H7 (cell line): ENCODE data around the gene TNMD. TPM values are rescaled to one million over a fixed set of nuclear protein-coding genes. Genes with fewer than 3 reads are reported as not detected.
"Not testable (repeated sequence)": the region's sequence is repeated elsewhere in the genome, so short reads cannot be mapped to it uniquely, and the experiment has no call there.

Experiments
- DNase-seq: peaks from one replicate; pipeline ENCODE4 v3.0.0; 2012
- H3K27me3 ChIP-seq: 2 replicates; pipeline ENCODE4 v1.6.0; 2011; ENCODE audit warnings: mild to moderate bottlenecking, low read length; ENCODE audit not compliant: control insufficient read depth, insufficient read depth
- H3K36me3 ChIP-seq: replicated peaks from 2 replicates; pipeline ENCODE4 v1.5.1; 2011; ENCODE audit warnings: low read length; ENCODE audit not compliant: control insufficient read depth, insufficient read depth
- H3K4me3 ChIP-seq: 2 replicates; pipeline ENCODE4 v1.5.1; 2011; ENCODE audit warnings: low read depth, mild to moderate bottlenecking, control low read depth, low read length, moderate library complexity; ENCODE audit not compliant: insufficient read depth
- total RNA-seq: library from RNA; depleted of rRNA; stranded (reverse); fragments of >200 nt; shearing (Covaris generic); gene quantifications from 2 replicates; pipeline ENCODE4 v1.2.3, GENCODE V29; 2014; rRNA removed

Gene TNMD
- 24.2 and 30.0 TPM in 2 replicates for total RNA-seq

- no peaks in the 10 kb centered on the region for H3K27me3 ChIP-seq
Observed at GRCh38 chrX:100584611-100585010, at the start of gene TNMD. Gene TNMD, plus strand, starts transcription at chrX:100584936. Its CDS starts 83 bp downstream, at chrX:100585019.

DNA sequence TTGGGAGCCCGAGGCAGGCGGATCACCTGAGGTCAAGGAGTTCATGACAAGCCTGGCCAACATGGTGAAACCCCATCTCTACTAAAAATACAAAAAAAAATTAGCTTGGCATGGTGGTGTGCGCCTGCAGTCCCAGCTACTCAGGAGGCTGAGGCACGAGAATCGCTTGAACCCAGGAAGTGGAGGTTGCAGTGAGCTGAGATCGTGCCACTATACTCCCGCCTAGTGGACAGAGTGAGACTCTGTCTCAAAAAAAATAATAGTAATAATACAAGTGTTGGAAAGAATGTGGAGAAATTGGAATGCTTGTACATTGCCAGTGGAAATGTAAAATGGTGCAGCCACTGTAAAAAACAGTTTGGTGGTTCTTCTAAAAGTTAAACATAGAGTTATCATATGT, 19.2 kb upstream of the TNMD start:
- not testable (repeated sequence) for H3K4me3 ChIP-seq, DNase-seq, H3K27me3 ChIP-seq, H3K36me3 ChIP-seq

More at GRCh38 chrX:100584611-100585010, at the start of gene TNMD:
- no peak for DNase-seq
- no peaks in the 10 kb centered on the region for H3K36me3 ChIP-seq
- no peak within 1 kb of the TSS for H3K4me3 ChIP-seq

GRCh38 chrX:100586747-100587146, 2.0 kb downstream of the TNMD start:
- Histone ChIP-seq H3K4me3 (no peak overlapping the region), H3K27me3 (no peaks in the 10 kb centered on the region), H3K36me3 (no peaks in the 10 kb centered on the region)

GRCh38 chrX:100587861-100588260, 3.1 kb downstream of the TNMD start:
- DNase-seq = no peak
- no peak overlapping the region for H3K4me3 ChIP-seq
- no peaks in the 10 kb centered on the region for H3K36me3 ChIP-seq
- no peaks in the 10 kb centered on the region for H3K27me3 ChIP-seq

More at GRCh38 chrX:100586747-100587146, 2.0 kb downstream of the TNMD start:
- DNase-seq = no peak

GRCh38 chrX:100591256-100592051, 6.7 kb downstream of the TNMD start:
- Histone ChIP-seq H3K36me3 (no peaks in the 10 kb centered on the region), H3K27me3 (no peaks in the 10 kb centered on the region), H3K4me3 (no peak overlapping the region)
- no peak for DNase-seq

- Histone ChIP-seq H3K36me3 (no peaks in the 10 kb centered on the region), H3K27me3 (no peaks in the 10 kb centered on the region), H3K4me3 (no peak overlapping the region)
- no peak for DNase-seq
Observed at GRCh38 chrX:100593126-100593525, 8.4 kb downstream of the TNMD start.

GRCh38 chrX:100593581-100593980, 8.8 kb downstream of the TNMD start:
- DNase-seq = no peak
- no peaks in the 10 kb centered on the region for H3K36me3 ChIP-seq
- H3K27me3 ChIP-seq = no peaks in the 10 kb centered on the region
- H3K4me3 ChIP-seq = no peak overlapping the region

DNA sequence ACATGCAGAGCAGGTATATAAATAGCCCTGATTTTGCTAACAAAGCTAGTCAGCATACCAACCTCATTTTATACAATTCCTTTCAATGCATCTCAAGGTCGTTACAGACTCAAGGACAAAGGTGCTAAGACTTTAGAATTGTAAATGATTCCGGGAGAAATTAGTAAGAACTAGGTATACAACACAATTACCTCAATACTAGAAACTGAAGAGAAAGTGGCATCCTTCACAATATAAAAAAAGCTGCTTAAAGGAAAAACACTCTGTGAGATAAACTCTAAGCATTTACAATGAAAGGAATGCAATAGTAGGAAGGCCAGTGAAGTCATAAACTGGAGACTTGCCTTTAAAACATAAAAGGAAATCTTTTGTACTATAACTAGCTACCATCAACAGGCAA, 11.9 kb downstream of the TNMD start:
- DNase-seq = no peak
- no peaks in the 10 kb centered on the region for H3K36me3 ChIP-seq
- H3K27me3 ChIP-seq = no peaks in the 10 kb centered on the region
- H3K4me3 ChIP-seq = no peak overlapping the region

DNA sequence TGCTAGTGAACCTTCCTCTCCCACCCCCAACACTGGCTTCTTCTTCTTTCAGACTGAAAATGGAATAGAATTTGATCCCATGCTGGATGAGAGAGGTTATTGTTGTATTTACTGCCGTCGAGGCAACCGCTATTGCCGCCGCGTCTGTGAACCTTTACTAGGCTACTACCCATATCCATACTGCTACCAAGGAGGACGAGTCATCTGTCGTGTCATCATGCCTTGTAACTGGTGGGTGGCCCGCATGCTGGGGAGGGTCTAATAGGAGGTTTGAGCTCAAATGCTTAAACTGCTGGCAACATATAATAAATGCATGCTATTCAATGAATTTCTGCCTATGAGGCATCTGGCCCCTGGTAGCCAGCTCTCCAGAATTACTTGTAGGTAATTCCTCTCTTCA, 14.7 kb downstream of the TNMD start:
- no peaks in the 10 kb centered on the region for H3K36me3 ChIP-seq
- no peaks in the 10 kb centered on the region for H3K27me3 ChIP-seq
- DNase-seq = no peak
- H3K4me3 ChIP-seq = no peak overlapping the region

DNA sequence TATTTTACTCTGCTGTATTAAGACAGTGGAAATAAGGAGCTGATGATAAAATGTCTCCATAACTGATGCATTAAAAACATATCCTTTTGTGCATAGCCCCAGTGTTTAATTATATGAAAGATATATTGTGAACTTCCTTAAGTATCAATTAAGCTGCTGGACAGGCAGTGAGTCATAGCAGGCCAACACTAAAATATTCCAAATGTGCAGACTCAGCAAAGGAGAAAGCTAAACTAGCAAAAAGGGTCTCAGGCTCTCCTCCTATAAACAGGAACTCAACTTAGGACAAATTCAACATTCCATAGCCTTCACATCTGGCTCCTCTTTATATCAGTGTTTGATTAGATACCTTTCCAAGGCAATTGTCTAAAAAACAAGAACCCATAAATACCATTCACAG, 15.6 kb downstream of the TNMD start:
- no peak for DNase-seq

DNA sequence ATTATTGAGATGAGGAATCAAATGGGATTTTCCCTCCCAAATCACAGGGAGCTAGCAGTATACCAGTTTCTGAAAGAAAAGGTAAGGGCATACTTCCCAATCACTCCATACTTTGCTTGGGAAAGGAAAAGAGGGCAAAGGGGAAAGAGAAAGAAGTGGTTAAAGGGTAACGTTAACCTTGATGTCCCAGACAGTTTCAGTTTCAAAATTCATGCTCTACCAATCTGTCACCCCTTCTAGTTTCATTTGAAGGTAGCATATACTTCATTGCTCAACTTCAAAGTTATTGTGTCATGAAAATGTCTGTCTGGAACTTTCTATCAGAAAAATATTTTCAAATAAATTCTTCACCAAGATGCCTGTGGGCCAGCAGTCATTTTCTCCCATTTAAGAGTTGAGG, 16.0 kb downstream of the TNMD start:
- no peak overlapping the region for H3K4me3 ChIP-seq
- no peaks in the 10 kb centered on the region for H3K27me3 ChIP-seq
- H3K36me3 ChIP-seq = no peaks in the 10 kb centered on the region
- no peak for DNase-seq

More for the DNA sequence above, 15.6 kb downstream of the TNMD start:
- H3K27me3 ChIP-seq = no peaks in the 10 kb centered on the region
- H3K4me3 ChIP-seq = no peak overlapping the region
- H3K36me3 ChIP-seq = no peaks in the 10 kb centered on the region

DNA sequence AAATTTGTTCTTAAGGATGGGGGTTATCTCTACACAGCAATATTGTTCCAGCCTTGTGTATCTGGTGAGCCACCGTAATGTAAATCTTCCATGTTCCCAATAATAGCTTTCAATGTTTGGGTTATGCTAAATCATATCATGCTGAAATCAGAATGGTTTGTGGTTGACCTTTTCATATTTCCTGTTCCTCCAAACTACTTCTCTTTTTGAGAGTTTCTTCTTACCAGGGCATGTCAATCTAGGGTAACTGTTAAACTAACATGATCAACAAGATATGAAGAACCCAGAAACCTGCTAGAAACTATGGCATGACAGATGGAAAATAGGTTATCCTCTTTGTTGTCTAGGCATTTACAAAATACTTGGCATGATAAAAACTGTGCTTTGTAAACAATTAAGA, 22.0 kb downstream of the TNMD start:
- DNase-seq = no peak
- no peaks in the 10 kb centered on the region for H3K27me3 ChIP-seq
- H3K4me3 ChIP-seq = no peak overlapping the region

GRCh38 chrX:100609591-100609990, 24.9 kb downstream of the TNMD start:
- H3K27me3 ChIP-seq = no peaks in the 10 kb centered on the region
- no peaks in the 10 kb centered on the region for H3K36me3 ChIP-seq
- H3K4me3 ChIP-seq = no peak overlapping the region
- DNase-seq = no peak

More for the DNA sequence above, 22.0 kb downstream of the TNMD start:
- H3K36me3 ChIP-seq = no peaks in the 10 kb centered on the region

DNA sequence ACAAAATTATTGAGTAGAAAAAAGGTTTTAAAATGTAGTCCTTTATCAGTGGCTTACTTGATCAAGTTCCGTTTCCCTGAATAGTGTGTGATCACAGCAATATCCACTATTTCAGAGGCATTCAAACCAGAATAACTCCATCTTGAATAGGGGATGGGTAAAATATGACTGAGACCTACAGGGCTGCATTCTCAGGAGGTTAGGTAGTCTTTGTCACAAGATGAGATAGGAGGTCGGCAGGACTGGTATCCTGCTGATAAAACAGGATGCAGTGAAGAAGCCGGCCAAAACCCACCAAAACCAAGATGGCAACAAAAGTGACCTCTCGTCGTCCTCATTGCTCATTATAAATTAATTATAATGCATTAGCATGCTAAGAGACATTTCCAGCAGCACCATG, 27.2 kb downstream of the TNMD start:
- no peak for DNase-seq
- Histone ChIP-seq H3K4me3 (no peak overlapping the region), H3K36me3 (no peaks in the 10 kb centered on the region), H3K27me3 (no peaks in the 10 kb centered on the region)

DNA sequence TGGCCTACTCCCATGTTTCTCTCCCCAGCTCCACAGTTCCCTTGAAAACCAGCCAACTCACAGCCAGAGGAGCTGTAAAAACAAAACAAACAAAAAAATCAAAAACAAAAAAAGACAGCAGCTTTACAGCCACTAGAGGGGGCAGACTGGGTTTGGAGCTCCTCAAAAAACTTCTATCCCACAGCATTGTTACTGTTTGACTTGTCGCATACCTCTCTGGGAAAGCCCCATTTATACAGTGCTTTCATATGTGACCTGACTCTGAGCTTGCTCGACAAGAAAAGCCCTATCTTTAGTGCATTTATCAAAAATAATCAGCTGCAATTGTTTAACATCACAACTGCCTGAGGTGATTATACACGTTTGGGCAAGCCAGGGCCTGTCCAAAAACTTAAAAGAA, 30.3 kb downstream of the TNMD start:
- peak; percentile 64 for DNase-seq
- Histone ChIP-seq H3K27me3 (no peaks in the 10 kb centered on the region), H3K36me3 (no peaks in the 10 kb centered on the region), H3K4me3 (no peak overlapping the region)
